ENCODE data around the gene IKZF4.
"Not testable (repeated sequence)": the region's sequence is repeated elsewhere in the genome, so short reads cannot be mapped to it uniquely, and the experiment has no call there.

DNA sequence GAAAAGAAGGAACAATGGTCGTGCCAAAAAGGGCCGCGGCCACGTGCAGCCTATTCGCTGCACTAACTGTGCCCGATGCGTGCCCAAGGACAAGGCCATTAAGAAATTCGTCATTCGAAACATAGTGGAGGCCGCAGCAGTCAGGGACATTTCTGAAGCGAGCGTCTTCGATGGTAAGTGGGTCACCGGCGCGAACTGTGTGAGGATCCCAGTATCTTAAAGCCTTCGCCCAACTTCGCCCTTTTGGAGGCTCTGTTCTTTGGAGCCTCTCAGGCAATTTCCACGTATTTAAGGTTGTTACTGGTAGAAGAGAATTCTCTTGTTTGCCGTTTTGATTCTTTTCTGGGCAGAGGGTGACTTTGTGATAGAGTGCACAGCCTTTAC, 21.6 kb downstream of the IKZF4 start:
- not testable (repeated sequence) for TF ChIP-seq POLR2AphosphoS5, GABPA (IDR thresholded peaks at IDR 0.05; ENCODE audit: low read depth)
- TF ChIP-seq, protein P1, sequence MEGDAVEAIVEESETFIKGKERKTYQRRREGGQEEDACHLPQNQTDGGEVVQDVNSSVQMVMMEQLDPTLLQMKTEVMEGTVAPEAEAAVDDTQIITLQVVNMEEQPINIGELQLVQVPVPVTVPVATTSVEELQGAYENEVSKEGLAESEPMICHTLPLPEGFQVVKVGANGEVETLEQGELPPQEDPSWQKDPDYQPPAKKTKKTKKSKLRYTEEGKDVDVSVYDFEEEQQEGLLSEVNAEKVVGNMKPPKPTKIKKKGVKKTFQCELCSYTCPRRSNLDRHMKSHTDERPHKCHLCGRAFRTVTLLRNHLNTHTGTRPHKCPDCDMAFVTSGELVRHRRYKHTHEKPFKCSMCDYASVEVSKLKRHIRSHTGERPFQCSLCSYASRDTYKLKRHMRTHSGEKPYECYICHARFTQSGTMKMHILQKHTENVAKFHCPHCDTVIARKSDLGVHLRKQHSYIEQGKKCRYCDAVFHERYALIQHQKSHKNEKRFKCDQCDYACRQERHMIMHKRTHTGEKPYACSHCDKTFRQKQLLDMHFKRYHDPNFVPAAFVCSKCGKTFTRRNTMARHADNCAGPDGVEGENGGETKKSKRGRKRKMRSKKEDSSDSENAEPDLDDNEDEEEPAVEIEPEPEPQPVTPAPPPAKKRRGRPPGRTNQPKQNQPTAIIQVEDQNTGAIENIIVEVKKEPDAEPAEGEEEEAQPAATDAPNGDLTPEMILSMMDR (IDR thresholded peaks at IDR 0.05; ENCODE audit: insufficient read depth, low read length), result not testable (repeated sequence)
